ENCODE results near the gene DNM2. TPM values are rescaled to one million over a fixed set of nuclear protein-coding genes. Genes with fewer than 3 reads are reported as not detected.
"Not testable (repeated sequence)": the region's sequence is repeated elsewhere in the genome, so short reads cannot be mapped to it uniquely, and the experiment has no call there.

Gene DNM2
- polyA plus RNA-seq, 2 donors = 68.4 to 87.9 TPM

GRCh38 chr19:10850631-10851030 lies 132.8 kb downstream of the DNM2 start:
- no peak overlapping the region for H3K27ac ChIP-seq (ENCODE audit: low read depth in 2 of 2, low read length in 1 of 2)
- H3K4me1 ChIP-seq (ENCODE audit: control insufficient read depth in 2 of 2, insufficient read depth in 2 of 2, low read length in 1 of 2) = no peaks in the 10 kb centered on the region
- no peak overlapping the region for H3K4me3 ChIP-seq (ENCODE audit: low read depth in 1 of 2, low read length in 2 of 2)
- H3K9me3 ChIP-seq (ENCODE audit: control insufficient read depth in 2 of 2, insufficient read depth in 1 of 2, low read depth in 1 of 2, low read length in 1 of 2) = no peaks in the 10 kb centered on the region
- WGBS, 2 donors = 89 to 96% methylated on average over 5 of the region's 5 CpGs
- H3K36me3 ChIP-seq (ENCODE audit: control insufficient read depth in 2 of 2, insufficient read depth in 2 of 2, low read length in 1 of 2) = no peaks in the 10 kb centered on the region
- H3K27me3 ChIP-seq (ENCODE audit: control insufficient read depth in 1 of 2, insufficient read depth in 2 of 2, low read length in 2 of 2) = no peaks in the 10 kb centered on the region

GRCh38 chr19:10852098-10852800 lies 134.4 kb downstream of the DNM2 start:
- H3K36me3 ChIP-seq (ENCODE audit: control insufficient read depth in 2 of 2, insufficient read depth in 2 of 2, low read length in 1 of 2) = no peaks in the 10 kb centered on the region
- WGBS, 2 donors = 76 to 81% methylated on average over 7 of the region's 7 CpGs
- H3K4me3 ChIP-seq (ENCODE audit: low read depth in 1 of 2, low read length in 2 of 2) = no peak overlapping the region
- H3K9me3 ChIP-seq (ENCODE audit: control insufficient read depth in 2 of 2, insufficient read depth in 1 of 2, low read depth in 1 of 2, low read length in 1 of 2) = no peaks in the 10 kb centered on the region
- no peaks in the 10 kb centered on the region for H3K27me3 ChIP-seq (ENCODE audit: control insufficient read depth in 1 of 2, insufficient read depth in 2 of 2, low read length in 2 of 2)
- H3K27ac ChIP-seq (ENCODE audit: low read depth in 2 of 2, low read length in 1 of 2) = no peak overlapping the region
- no peaks in the 10 kb centered on the region for H3K4me1 ChIP-seq (ENCODE audit: control insufficient read depth in 2 of 2, insufficient read depth in 2 of 2, low read length in 1 of 2)

GRCh38 chr19:10852941-10853340 lies 135.1 kb downstream of the DNM2 start:
- Histone ChIP-seq H3K4me1 (ENCODE audit: control insufficient read depth in 2 of 2, insufficient read depth in 2 of 2, low read length in 1 of 2) (no peaks in the 10 kb centered on the region), H3K27me3 (ENCODE audit: control insufficient read depth in 1 of 2, insufficient read depth in 2 of 2, low read length in 2 of 2) (no peaks in the 10 kb centered on the region), H3K4me3 (ENCODE audit: low read depth in 1 of 2, low read length in 2 of 2) (no peak overlapping the region), H3K9me3 (ENCODE audit: control insufficient read depth in 2 of 2, insufficient read depth in 1 of 2, low read depth in 1 of 2, low read length in 1 of 2) (no peaks in the 10 kb centered on the region), H3K27ac (ENCODE audit: low read depth in 2 of 2, low read length in 1 of 2) (no peak overlapping the region), H3K36me3 (ENCODE audit: control insufficient read depth in 2 of 2, insufficient read depth in 2 of 2, low read length in 1 of 2) (no peaks in the 10 kb centered on the region)
- 76 to 78% methylated on average over 7 of the region's 7 CpGs for WGBS, 2 donors

GRCh38 chr19:10854350-10855089 lies 136.6 kb downstream of the DNM2 start:
- H3K27me3 ChIP-seq (ENCODE audit: control insufficient read depth in 1 of 2, insufficient read depth in 2 of 2, low read length in 2 of 2) = no peaks in the 10 kb centered on the region
- no peak overlapping the region for H3K4me3 ChIP-seq (ENCODE audit: low read depth in 1 of 2, low read length in 2 of 2)
- H3K36me3 ChIP-seq (ENCODE audit: control insufficient read depth in 2 of 2, insufficient read depth in 2 of 2, low read length in 1 of 2) = no peaks in the 10 kb centered on the region
- no peaks in the 10 kb centered on the region for H3K4me1 ChIP-seq (ENCODE audit: control insufficient read depth in 2 of 2, insufficient read depth in 2 of 2, low read length in 1 of 2)
- WGBS, 2 donors = 71 to 76% methylated on average over 7 of the region's 7 CpGs
- H3K27ac ChIP-seq (ENCODE audit: low read depth in 2 of 2, low read length in 1 of 2) = peak overlapping the region in 1 of 2 donors; percentile 45
- no peaks in the 10 kb centered on the region for H3K9me3 ChIP-seq (ENCODE audit: control insufficient read depth in 2 of 2, insufficient read depth in 1 of 2, low read depth in 1 of 2, low read length in 1 of 2)

- Histone ChIP-seq H3K4me1 (ENCODE audit: control insufficient read depth in 2 of 2, insufficient read depth in 2 of 2, low read length in 1 of 2) (no peaks in the 10 kb centered on the region), H3K27ac (ENCODE audit: low read depth in 2 of 2, low read length in 1 of 2) (no peak overlapping the region), H3K36me3 (ENCODE audit: control insufficient read depth in 2 of 2, insufficient read depth in 2 of 2, low read length in 1 of 2) (no peaks in the 10 kb centered on the region), H3K27me3 (ENCODE audit: control insufficient read depth in 1 of 2, insufficient read depth in 2 of 2, low read length in 2 of 2) (no peaks in the 10 kb centered on the region), H3K4me3 (ENCODE audit: low read depth in 1 of 2, low read length in 2 of 2) (no peak overlapping the region), H3K9me3 (ENCODE audit: control insufficient read depth in 2 of 2, insufficient read depth in 1 of 2, low read depth in 1 of 2, low read length in 1 of 2) (no peaks in the 10 kb centered on the region)
- WGBS, 2 donors = 68 to 71% methylated on average over 5 of the region's 5 CpGs
These were observed 138.1 kb downstream of the DNM2 start for GRCh38 chr19:10855879-10856522.

GRCh38 chr19:10856899-10857298 lies 139.0 kb downstream of the DNM2 start:
- 94% methylated on average over 1 of the region's 1 CpG for WGBS, 2 donors
- not testable (repeated sequence) for H3K9me3 ChIP-seq (ENCODE audit: control insufficient read depth in 2 of 2, insufficient read depth in 1 of 2, low read depth in 1 of 2, low read length in 1 of 2); H3K27me3 ChIP-seq (ENCODE audit: control insufficient read depth in 1 of 2, insufficient read depth in 2 of 2, low read length in 2 of 2); H3K4me1 ChIP-seq (ENCODE audit: control insufficient read depth in 2 of 2, insufficient read depth in 2 of 2, low read length in 1 of 2); H3K36me3 ChIP-seq (ENCODE audit: control insufficient read depth in 2 of 2, insufficient read depth in 2 of 2, low read length in 1 of 2); H3K4me3 ChIP-seq (ENCODE audit: low read depth in 1 of 2, low read length in 2 of 2); H3K27ac ChIP-seq (ENCODE audit: low read depth in 2 of 2, low read length in 1 of 2)

- Histone ChIP-seq H3K4me3 (ENCODE audit: low read depth in 1 of 2, low read length in 2 of 2) (no peak overlapping the region), H3K27me3 (ENCODE audit: control insufficient read depth in 1 of 2, insufficient read depth in 2 of 2, low read length in 2 of 2) (no peaks in the 10 kb centered on the region), H3K36me3 (ENCODE audit: control insufficient read depth in 2 of 2, insufficient read depth in 2 of 2, low read length in 1 of 2) (no peaks in the 10 kb centered on the region), H3K9me3 (ENCODE audit: control insufficient read depth in 2 of 2, insufficient read depth in 1 of 2, low read depth in 1 of 2, low read length in 1 of 2) (no peaks in the 10 kb centered on the region), H3K27ac (ENCODE audit: low read depth in 2 of 2, low read length in 1 of 2) (no peak overlapping the region), H3K4me1 (ENCODE audit: control insufficient read depth in 2 of 2, insufficient read depth in 2 of 2, low read length in 1 of 2) (no peaks in the 10 kb centered on the region)
- WGBS, 2 donors = 50 to 59% methylated on average over 4 of the region's 4 CpGs
These were observed 140.4 kb downstream of the DNM2 start for GRCh38 chr19:10858204-10858828.

GRCh38 chr19:10861103-10861651 lies 143.3 kb downstream of the DNM2 start:
- Histone ChIP-seq H3K9me3 (ENCODE audit: control insufficient read depth in 2 of 2, insufficient read depth in 1 of 2, low read depth in 1 of 2, low read length in 1 of 2) (no peaks in the 10 kb centered on the region), H3K36me3 (ENCODE audit: control insufficient read depth in 2 of 2, insufficient read depth in 2 of 2, low read length in 1 of 2) (no peaks in the 10 kb centered on the region), H3K27me3 (ENCODE audit: control insufficient read depth in 1 of 2, insufficient read depth in 2 of 2, low read length in 2 of 2) (no peaks in the 10 kb centered on the region), H3K27ac (ENCODE audit: low read depth in 2 of 2, low read length in 1 of 2) (no peak overlapping the region), H3K4me3 (ENCODE audit: low read depth in 1 of 2, low read length in 2 of 2) (no peak overlapping the region), H3K4me1 (ENCODE audit: control insufficient read depth in 2 of 2, insufficient read depth in 2 of 2, low read length in 1 of 2) (no peaks in the 10 kb centered on the region)
- 71 to 75% methylated on average over 7 of the region's 7 CpGs for WGBS, 2 donors

- WGBS, 2 donors = 71 to 81% methylated on average over 6 of the region's 6 CpGs
- Histone ChIP-seq H3K4me1 (ENCODE audit: control insufficient read depth in 2 of 2, insufficient read depth in 2 of 2, low read length in 1 of 2) (no peaks in the 10 kb centered on the region), H3K27me3 (ENCODE audit: control insufficient read depth in 1 of 2, insufficient read depth in 2 of 2, low read length in 2 of 2) (no peaks in the 10 kb centered on the region), H3K36me3 (ENCODE audit: control insufficient read depth in 2 of 2, insufficient read depth in 2 of 2, low read length in 1 of 2) (no peaks in the 10 kb centered on the region), H3K9me3 (ENCODE audit: control insufficient read depth in 2 of 2, insufficient read depth in 1 of 2, low read depth in 1 of 2, low read length in 1 of 2) (no peaks in the 10 kb centered on the region), H3K4me3 (ENCODE audit: low read depth in 1 of 2, low read length in 2 of 2) (no peak overlapping the region), H3K27ac (ENCODE audit: low read depth in 2 of 2, low read length in 1 of 2) (peak overlapping the region in 1 of 2 donors; percentile 68)
These were observed 144.8 kb downstream of the DNM2 start for GRCh38 chr19:10862561-10863106.
